Fibroblast of lung (primary cell): Measurements from ENCODE around the gene PARP9. TPM values are rescaled to one million over a fixed set of nuclear protein-coding genes. Genes with fewer than 3 reads are reported as not detected.
"Not testable (repeated sequence)": the region's sequence is repeated elsewhere in the genome, so short reads cannot be mapped to it uniquely, and the experiment has no call there.

Experiments used
- DNase-seq, 2 donors: peaks; one replicate each; pipeline versions ENCODE4 v3.0.0 to v3.0.0-alpha.2; 2010; ENCODE audit warnings: low read depth in 2 of 2
- H2AFZ ChIP-seq: 2 replicates; pipeline ENCODE4 v1.5.1; 2012; ENCODE audit warnings: low read length, control low read depth, inconsistent platforms
- H3K27ac ChIP-seq: 2 replicates; pipeline ENCODE4 v1.5.1; 2011; ENCODE audit warnings: low read length, control low read depth; ENCODE audit not compliant: insufficient read depth
- H3K27me3 ChIP-seq: 2 replicates; pipeline ENCODE4 v1.5.1; 2011; ENCODE audit warnings: mild to moderate bottlenecking, low read length; ENCODE audit not compliant: control insufficient read depth, insufficient read depth
- H3K36me3 ChIP-seq: 2 replicates; pipeline ENCODE4 v1.5.1; 2011; ENCODE audit warnings: low read length; ENCODE audit not compliant: control insufficient read depth, insufficient read depth
- H3K4me1 ChIP-seq: 2 replicates; pipeline ENCODE4 v1.5.1; 2011; ENCODE audit warnings: low read length; ENCODE audit not compliant: control insufficient read depth, insufficient read depth; ENCODE audit errors: extremely low read depth
- H3K4me2 ChIP-seq: 2 replicates; pipeline ENCODE4 v1.5.1; 2011; ENCODE audit warnings: low read length, control low read depth; ENCODE audit not compliant: insufficient read depth; ENCODE audit errors: extremely low read depth
- H3K4me3 ChIP-seq, 4 experiments: fragments of 200-600 bp in 1 of 4; sonication (generic) in 1 of 4; replicated peaks in 1 of 4; 2 replicates each; pipeline ENCODE4 v1.5.1; 2011 to 2016; ENCODE audit warnings: low read length in 4 of 4, low read depth in 3 of 4, mild to moderate bottlenecking in 3 of 4, control low read depth in 2 of 4, inconsistent platforms in 1 of 4, mixed read lengths in 1 of 4; ENCODE audit not compliant: insufficient read depth in 1 of 4; ENCODE audit errors: control extremely low read depth in 1 of 4
- H3K79me2 ChIP-seq: 2 replicates; pipeline ENCODE4 v1.5.1; 2012; ENCODE audit warnings: mild to moderate bottlenecking, low read length, inconsistent platforms; ENCODE audit not compliant: control insufficient read depth, insufficient read depth
- H3K9ac ChIP-seq: 2 replicates; pipeline ENCODE4 v1.5.1; 2011; ENCODE audit warnings: mild to moderate bottlenecking, low read length, control low read depth; ENCODE audit not compliant: insufficient read depth
- H3K9me3 ChIP-seq: 2 replicates; pipeline ENCODE4 v1.5.1; 2012; ENCODE audit warnings: low read depth, low read length; ENCODE audit not compliant: control insufficient read depth, insufficient read depth
- H4K20me1 ChIP-seq: 2 replicates; pipeline ENCODE4 v1.5.1; 2011; ENCODE audit warnings: low read length; ENCODE audit not compliant: control insufficient read depth, insufficient read depth; ENCODE audit errors: extremely low read depth
- CTCF ChIP-seq, 2 donors: IDR thresholded peaks in 1 of 2; conservative IDR thresholded peaks in 1 of 2; 1 replicate in 1 of 2; 2 replicates in 1 of 2; pipeline ENCODE4 v1.5.1; 2011 to 2012; ENCODE audit warnings: low read length in 2 of 2, control low read depth in 1 of 2, inconsistent platforms in 1 of 2, low read depth in 1 of 2, mild to moderate bottlenecking in 1 of 2
- EZH2 ChIP-seq: IDR thresholded peaks from 2 replicates; pipeline ENCODE4 v1.5.1; 2012; ENCODE audit warnings: low read length, control low read depth, mild to moderate bottlenecking; ENCODE audit errors: missing control alignments
- polyA plus RNA-seq, 2 donors: library from polyadenylated mRNA; depleted of rRNA in 1 of 2; stranded (reverse) in 1 of 2; unstranded in 1 of 2; fragments of >200 nt; gene quantifications; 2 replicates each; pipeline ENCODE4 v1.2.1, GENCODE V29; 2011 to 2012; ENCODE audit warnings: missing spikeins in 1 of 2
- total RNA-seq: library from RNA; depleted of rRNA; stranded (reverse); fragments of >200 nt; gene quantifications from 2 replicates; pipeline ENCODE4 v1.2.1, GENCODE V29; 2014

PARP9 gene
- total and polyA plus RNA-seq, 2 donors (not counting 1 experiment from before 2014, with no cell fraction given): 50.0 to 56.0 TPM

- no peak for TF ChIP-seq EZH2
- no peak for TF ChIP-seq CTCF (conservative IDR thresholded peaks at IDR 0.05 in 1 of 2, IDR thresholded peaks at IDR 0.05 in 1 of 2; ENCODE audit: low read depth in 1 of 2, low read length in 2 of 2)
- Histone ChIP-seq H3K9me3 (no peaks in the 10 kb centered on the region), H3K4me2 (no peak overlapping the region), H3K79me2 (peaks cover 74% of the 10 kb centered on the region), H4K20me1 (peaks cover 2% of the 10 kb centered on the region), H3K36me3 (no peaks in the 10 kb centered on the region), H3K27ac (no peak overlapping the region), H2AFZ (no peak overlapping the region), H3K4me3 (no peak overlapping the region), H3K9ac (no peak overlapping the region), H3K27me3 (no peaks in the 10 kb centered on the region), H3K4me1 (peaks cover 3% of the 10 kb centered on the region)
- no peak for DNase-seq
These were observed 61.2 kb downstream of the PARP9 start for GRCh38 chr3:122502941-122503340.

DNA sequence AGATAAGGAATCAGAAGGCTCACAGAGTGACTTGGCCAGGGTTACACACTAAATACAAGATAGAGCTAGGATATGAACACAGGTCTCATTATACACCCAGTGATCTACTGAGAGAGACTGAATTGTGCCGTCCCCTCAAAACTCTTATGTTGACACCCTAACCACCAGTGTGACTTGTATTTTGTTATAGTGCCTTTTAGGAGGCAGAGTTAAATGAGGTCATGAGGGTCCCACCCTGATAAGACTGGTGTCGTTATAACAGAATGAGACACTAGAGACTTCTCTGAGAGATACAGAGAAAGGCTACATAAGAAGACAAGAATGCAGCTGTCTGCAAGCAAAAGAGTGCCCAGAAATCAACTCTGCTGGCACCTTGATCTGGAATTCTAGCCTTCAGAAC is 62.0 kb downstream of the PARP9 start:
- Histone ChIP-seq H4K20me1 (peaks cover 2% of the 10 kb centered on the region), H3K36me3 (no peaks in the 10 kb centered on the region), H3K4me2 (no peak overlapping the region), H3K4me1 (peaks cover 4% of the 10 kb centered on the region), H3K9ac (no peak overlapping the region), H3K9me3 (no peaks in the 10 kb centered on the region), H3K4me3 (no peak overlapping the region), H2AFZ (no peak overlapping the region), H3K27me3 (no peaks in the 10 kb centered on the region), H3K27ac (no peak overlapping the region), H3K79me2 (peaks cover 69% of the 10 kb centered on the region)
- no peak for DNase-seq
- no peak for TF ChIP-seq EZH2
- no peak for TF ChIP-seq CTCF (conservative IDR thresholded peaks at IDR 0.05 in 1 of 2, IDR thresholded peaks at IDR 0.05 in 1 of 2; ENCODE audit: low read depth in 1 of 2, low read length in 2 of 2)

DNA sequence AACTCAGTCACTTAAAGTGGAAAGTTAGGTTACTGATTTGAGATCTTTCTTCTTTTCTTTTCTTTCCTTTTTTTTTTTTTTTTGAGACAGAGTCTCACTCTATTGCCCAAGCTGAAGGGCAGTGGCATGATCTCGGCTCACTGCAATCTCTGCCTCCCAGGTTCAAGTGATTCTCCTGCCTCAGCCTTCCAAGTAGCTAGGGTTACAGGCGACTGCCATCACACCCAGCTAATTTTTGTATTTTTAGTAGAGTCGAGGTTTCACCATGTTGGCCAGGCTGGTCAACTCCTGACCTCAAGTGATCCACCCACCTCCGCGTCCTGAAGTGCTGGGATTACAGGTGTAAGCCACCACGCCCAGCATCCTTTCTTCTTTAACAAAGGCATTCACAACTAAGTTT is 63.1 kb downstream of the PARP9 start:
- not testable (repeated sequence) for H3K36me3 ChIP-seq, H2AFZ ChIP-seq, H3K4me1 ChIP-seq, H3K4me2 ChIP-seq, H3K9ac ChIP-seq, H3K27me3 ChIP-seq, H3K9me3 ChIP-seq, H3K27ac ChIP-seq, H4K20me1 ChIP-seq, DNase-seq, H3K4me3 ChIP-seq
- peaks cover 69% of the 10 kb centered on the region for H3K79me2 ChIP-seq
